Posterior vena cava (tissue), 2 donors: ENCODE measurements around the gene PTPN1. TPM values are rescaled to one million over a fixed set of nuclear protein-coding genes. Genes with fewer than 3 reads are reported as not detected.

Source experiments
- DNase-seq: peaks from one replicate; pipeline ENCODE4 v3.0.0-alpha.2; 2020; ENCODE audit warnings: low spot score
- intact Hi-C, 2 donors: fragments of 100-400 bp; cut with DNase I; formaldehyde crosslinking; loops; one replicate each; pipeline versions ENCODE4 v1.14.1 to v1.14.2; 2022 to 2023
- total RNA-seq, 2 donors: library from RNA; stranded (reverse); fragmentation: NEBNext Ultra II Directional; extraction: Animal tissue kit (Norgen Biotek cat#: 25700); gene quantifications; one replicate each; pipeline ENCODE4 v1.2.1, GENCODE V29; 2021
- donor health status: DM: yes; HTN: yes; CAD: no.
- donor health status: DM: yes; HTN: yes; CAD: no.

Gene PTPN1
- total RNA-seq, 2 donors from 2014 or later, result 23.5 to 43.6 TPM

GRCh38 chr20:50541606-50542041, 31.4 kb downstream of the PTPN1 start:
- no peak for DNase-seq
- intact Hi-C loops, result no loop called here

DNA sequence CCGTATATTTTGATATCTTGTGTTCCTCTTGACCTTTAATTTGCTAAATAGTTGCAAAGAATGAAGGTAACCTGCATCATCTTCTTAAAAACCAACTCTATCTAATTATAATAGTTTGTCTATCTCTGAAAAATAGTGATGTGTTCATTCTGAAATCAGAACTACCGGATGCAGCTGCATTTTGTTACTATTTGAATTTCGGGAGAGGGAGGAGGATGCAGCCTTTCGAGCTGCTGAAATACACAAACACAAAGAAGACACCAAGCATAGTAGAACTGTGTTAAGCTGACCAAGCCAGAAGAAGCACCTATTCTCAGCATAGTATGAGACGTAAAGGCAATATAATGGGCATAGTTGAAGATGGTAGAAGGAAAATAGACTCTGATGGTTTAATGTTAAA, 33.1 kb downstream of the PTPN1 start:
- intact Hi-C loops, result no loop called here
- DNase-seq, result no peak

DNA sequence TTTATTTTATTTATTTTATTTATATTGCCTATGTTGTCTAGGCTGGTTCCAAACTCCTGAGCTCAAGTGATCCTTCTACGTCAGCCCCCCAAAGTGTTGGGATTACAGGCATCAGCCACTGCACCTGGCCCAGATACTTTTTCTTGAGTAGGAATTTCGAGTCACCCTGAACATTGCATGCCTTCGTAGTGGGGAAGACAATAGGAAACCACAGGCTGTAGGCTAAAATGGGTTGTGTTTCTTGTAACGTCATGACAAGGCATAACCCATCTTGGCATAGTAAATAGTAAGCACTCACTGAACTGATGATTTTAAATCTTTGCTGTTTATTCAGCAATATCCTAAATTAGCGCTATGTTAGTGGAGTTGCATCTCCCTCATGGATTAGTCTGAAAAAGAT, 34.9 kb downstream of the PTPN1 start:
- intact Hi-C loops, result no loop called here
- no peak for DNase-seq

- peak; percentile 51 for DNase-seq
- intact Hi-C loops, result no loop called here
These were observed 36.6 kb downstream of the PTPN1 start for GRCh38 chr20:50546729-50547314.

DNA sequence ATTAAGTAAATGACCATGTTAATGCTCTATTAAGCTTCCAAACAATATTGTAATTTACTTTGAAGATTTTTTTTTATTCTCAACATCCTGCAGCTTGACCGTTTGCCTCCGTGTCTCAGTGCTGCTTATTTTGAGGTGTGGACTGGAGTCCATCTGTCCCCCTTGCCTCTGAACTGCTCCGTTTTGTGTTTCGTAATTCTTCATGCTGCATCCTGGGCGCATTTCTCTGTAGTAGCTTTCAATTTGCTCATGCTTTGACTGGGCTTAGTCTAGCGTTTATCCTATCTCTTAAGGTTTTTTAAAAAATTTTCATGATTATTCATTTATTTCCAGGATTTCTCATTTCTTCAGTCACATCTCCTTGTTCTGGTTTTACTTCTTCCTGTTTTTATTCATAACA, 37.8 kb downstream of the PTPN1 start:
- intact Hi-C loops, result no loop called here
- DNase-seq, result no peak

DNA sequence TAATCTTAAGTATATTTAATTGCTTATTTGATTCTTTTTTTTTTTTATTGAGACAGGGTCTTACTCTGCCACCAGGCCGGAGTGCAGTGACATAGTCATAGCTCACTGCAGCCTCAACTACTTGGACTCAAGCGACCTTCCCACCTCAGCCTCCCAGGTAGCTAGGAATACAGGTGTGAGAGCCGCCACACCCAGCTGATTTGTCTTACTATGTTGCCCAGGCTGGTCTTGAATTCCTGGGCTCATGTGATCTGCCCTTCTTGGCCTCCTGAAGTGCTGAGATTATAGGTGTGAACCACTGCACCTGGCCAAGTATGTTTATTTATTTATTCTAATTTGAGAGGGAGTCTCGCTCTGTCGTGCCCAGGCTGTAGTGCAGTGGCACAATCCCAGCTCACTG, 38.2 kb downstream of the PTPN1 start:
- DNase-seq, result no peak
- intact Hi-C loops, result no loop called here

DNA sequence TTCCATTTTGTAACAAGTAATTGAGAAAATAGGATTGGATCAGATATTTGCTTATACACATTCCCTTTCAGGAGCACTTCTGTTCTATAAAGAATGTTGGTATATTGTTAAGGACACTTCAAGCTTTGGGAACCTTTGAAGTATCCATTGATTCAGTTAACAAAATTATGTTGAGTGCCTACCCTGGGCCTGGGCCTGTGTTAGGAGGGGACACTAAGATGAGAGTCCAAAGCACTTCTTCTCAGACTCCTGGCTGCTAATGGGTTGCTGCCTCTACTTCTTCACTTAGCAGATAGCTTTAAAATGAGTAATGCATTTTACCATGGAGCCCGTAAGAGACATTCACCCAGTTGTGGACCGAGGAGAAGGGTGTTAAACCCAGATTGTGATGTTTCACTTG, 40.3 kb downstream of the PTPN1 start:
- intact Hi-C loops, result no loop called here

DNA sequence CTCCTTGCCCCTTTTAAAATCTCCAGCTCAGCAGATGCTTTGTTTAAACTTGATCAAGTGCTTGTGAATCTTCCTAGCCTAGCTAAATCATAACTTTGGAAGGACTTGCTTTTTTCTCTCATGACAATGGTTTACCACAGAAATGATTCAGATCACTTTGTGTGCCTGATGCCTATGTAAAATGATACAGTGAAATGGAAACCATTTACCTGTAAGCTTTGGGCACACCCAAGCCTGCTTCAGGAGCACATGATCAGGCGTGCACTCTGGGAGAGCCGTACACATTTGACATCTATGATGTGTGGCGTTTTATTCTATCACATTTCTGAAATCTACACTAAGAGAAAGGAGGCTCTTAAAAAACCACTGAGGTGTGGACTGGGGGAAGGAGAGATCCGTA, 41.1 kb downstream of the PTPN1 start:
- no peak for DNase-seq
- intact Hi-C loops, result no loop called here

More for the DNA sequence above, 40.3 kb downstream of the PTPN1 start:
- no peak for DNase-seq

DNA sequence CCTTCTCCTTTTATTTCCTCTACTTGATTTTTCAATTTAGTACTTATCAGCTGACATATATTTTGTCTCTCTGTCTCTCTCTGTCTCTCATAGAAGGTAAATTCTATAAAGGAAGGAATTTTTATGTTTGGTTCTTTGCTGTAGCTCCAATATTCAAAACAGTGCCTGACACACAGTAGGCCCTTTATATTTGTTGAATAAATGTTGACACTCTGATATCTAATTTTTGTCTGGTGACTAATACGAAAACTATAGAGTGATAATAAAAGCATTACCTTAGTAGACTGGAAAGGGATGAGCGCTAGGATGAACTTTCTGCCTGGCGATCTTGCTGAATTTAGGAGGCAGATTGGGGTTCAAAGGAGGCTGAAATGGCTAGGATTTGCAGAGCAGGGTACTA, 42.8 kb downstream of the PTPN1 start:
- intact Hi-C loops, result no loop called here
- no peak for DNase-seq

- no peak for DNase-seq
- intact Hi-C loops, result no loop called here
These were observed 44.8 kb downstream of the PTPN1 start for GRCh38 chr20:50554694-50555579.

DNA sequence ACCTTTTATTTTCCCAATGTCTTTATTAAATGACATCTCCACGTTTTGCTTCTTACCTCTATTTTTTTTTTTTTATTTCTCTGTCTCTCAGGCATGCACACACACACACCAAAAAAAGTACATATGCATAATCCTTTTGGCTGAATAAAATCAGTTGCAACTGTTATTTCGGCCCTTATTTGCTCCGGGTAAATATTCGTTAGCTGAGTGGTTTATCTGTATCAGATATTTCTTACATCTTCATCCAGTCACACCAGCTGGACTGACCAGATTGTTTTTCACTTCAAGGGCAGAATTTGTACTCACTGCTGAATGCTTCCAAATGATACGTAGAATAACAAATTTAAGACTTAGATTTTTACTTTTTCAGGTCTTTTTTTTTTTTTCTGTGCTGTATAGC, 45.5 kb downstream of the PTPN1 start:
- intact Hi-C loops, result no loop called here
- DNase-seq, result no peak

GRCh38 chr20:50557549-50558134, 47.5 kb downstream of the PTPN1 start:
- intact Hi-C loops, result no loop called here
- DNase-seq, result no peak

DNA sequence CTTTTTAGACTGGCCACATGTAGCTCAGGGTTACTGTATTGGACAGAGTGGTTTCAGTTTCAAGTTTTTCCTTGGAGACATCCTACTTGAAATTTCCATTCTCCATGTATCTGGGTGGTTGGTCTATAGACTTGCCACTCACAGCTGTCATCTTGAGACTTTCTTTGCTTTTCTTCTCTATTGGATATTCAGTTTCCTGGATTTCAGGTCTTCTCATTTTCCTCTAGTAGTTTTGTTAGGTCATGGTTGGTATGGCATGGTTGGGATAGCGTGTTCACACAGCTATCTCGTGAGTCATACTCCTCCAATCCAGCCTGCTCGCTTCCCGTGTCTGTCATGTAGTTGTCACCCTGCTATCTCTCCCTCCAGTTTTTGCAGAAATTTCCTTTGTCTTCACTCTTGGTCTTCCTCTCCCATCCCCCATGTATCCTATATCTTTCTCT, 48.3 kb downstream of the PTPN1 start:
- intact Hi-C loops, result no loop called here
- DNase-seq, result no peak

DNA sequence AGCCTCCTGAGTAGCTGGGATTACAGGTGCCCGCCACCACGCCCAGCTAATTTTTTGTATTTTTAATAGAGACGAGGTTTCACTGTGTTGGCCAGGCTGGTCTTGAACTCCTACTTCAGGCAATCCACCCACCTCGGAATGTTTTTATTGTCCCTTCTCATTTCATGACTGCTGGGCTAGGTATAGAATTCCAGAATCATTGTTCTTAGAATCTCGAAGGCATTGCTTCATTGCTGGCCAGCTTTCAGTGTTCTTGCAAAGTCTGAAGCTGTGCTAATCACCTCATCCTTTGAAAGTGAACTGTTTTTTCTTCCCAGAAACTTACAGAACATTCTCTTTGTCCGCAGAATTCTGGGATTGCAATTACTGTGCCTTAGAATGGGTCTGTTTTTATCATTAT, 49.0 kb downstream of the PTPN1 start:
- intact Hi-C loops, result no loop called here
- DNase-seq, result no peak

GRCh38 chr20:50559856-50560638, 49.9 kb downstream of the PTPN1 start:
- no peak for DNase-seq
- intact Hi-C loops, result loop anchor here in 1 of 2 donors (1.0 kb wide), 1 partner anchor 13 kb away; no protein-coding TSS in a partner anchor

GRCh38 chr20:50560867-50561266, 50.7 kb downstream of the PTPN1 start:
- intact Hi-C loops, result loop anchor here in 1 of 2 donors (1.0 kb wide), 1 partner anchor 12 kb away; no protein-coding TSS in a partner anchor
- DNase-seq, result no peak

DNA sequence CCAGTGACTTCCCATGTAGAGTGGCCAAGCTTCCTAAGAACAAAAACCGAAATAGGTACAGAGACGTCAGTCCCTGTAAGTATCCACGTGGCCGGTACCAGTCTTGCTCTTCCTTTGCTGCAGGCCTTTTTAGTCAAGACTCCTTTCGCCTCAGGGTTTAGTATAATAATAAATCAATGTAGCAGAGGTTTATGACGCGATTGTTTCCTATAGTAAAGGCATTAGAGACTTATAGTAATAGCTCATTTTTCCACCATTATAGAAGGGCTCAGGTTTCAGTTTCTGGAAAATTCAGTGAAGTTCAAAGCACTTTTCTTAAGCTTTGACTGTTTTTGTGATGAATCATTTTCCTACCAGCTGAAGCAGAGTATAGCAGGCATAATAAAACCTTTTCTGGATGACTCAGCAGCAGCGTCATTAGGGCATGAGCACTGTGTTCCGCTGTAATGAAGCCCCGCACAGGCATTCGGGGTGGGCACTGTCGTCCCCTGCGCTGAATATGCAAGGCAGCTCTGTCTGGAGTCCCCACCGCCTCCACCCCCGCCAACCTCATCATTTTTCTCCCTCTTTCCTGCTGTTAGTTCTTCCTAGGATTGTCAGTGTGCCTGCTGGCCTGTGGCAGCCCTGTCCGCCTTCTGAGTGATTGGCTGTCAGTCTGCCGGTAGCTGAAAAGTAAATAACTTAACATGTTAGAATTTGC, 51.3 kb downstream of the PTPN1 start:
- intact Hi-C loops, result no loop called here
- no peak for DNase-seq

- intact Hi-C loops, result no loop called here
- no peak for DNase-seq
These were observed 52.1 kb downstream of the PTPN1 start for GRCh38 chr20:50562262-50562701.
